DMS53 treated with DMSO at 0.1 percent for 48 hours (cell line): ENCODE results near the gene SNX18.

Experiments
- DNase-seq: peaks from one replicate; lab custom pipeline; 2025; ENCODE audit not compliant: unreplicated experiment; lab: John Stamatoyannopoulos, UW

Gene SNX18

DNA sequence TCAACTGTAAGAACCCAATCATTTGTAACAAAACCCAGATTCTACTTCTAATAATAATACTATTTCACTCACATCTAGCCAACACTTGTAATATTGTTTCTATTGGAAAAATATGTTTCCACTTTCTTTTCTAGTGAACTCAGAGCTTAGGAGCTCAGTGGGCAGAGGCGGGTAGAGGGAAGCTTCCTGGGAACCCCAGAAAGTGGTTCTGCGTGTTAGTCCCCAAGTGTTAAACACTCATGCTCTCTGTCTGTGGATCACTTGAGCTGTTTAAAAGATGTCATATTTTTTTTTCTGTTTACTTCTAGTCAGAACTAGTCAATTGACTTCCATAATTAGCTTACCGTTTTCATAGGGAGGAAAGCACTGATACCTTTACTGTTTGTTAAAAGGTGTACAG lies 20.6 kb downstream of the SNX18 start:
- DNase-seq, result no peak

DNA sequence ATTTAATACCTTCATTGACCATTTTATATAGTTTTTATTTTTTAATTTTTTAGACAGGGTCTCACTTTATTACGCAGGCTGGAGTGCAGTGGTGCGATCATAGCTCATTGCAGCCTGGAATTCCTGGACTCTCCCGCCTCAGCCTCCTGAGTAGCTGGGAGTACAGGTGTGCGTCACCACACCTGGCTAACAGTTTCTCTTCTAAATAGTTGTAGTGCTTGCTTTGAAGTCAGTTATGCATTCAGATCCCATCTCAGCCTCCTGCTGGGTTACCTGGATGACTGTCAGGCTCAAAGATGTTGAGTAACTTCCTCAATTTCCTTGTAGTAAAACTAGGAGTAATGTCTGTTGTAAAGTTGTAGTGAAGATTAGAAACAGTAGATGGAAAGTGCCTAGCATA lies 21.4 kb downstream of the SNX18 start:
- no peak for DNase-seq

DNA sequence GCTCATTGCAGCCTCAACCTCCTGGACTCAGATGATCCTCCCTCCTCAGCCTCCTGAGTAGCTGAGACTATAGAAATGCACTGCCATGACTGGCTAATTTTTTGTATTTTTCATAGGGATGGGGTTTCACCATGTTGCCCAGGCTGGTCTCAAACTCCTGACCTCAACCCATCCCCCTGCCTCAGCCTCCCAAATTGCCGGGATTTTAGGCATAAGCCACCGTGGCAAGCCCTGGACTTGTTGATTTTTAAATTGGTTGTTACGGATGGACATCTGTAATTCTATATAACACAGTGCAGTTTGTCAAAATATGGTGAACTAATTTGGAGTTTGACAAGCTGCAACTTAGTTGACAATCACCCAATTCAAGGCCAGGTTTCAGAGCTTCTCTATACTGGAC lies 22.7 kb downstream of the SNX18 start:
- DNase-seq, result no peak

DNA sequence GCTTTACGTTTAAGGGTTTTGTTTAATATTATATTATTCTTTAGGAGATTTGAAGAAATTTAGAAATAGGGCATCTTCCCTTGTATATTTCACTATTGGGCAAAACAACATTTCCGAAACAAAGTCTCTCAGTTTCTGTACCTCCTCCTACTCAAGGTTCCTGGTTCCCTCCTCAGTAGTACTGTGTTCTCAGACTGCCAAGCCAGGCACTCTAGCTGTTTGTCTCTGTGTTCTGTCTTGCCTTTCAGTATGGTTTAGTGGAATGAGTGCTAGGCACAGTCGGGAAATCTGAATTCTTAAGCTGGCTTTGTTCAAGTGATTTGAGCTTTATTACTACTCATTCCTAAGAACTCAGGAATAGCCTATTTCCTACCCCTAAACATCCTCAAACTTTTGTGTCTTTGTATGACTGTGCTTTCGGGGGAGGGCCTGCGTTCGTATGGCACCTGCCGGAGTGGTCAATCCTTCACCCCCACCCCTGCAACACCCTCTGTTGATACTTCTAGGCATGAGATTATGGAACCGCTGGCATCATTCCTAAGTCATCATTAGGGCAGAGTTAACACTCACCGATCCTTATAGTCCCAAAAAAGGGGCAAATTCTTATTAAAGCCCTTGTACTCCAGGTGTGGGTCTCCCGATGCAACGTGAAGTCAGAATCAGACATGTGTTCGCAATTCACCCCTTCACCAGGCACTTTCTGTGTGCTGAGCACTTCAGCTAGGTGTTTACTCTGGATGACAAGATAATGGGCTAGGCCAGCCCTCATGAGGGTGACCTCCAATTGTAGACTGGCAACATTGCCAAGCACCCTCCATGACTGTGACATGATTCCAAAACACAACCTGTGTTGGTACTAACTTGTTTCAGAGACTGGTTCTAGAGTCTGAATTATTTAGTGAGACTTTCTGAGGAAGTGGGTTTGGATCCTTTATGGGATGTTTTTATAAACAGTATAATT lies 24.5 kb downstream of the SNX18 start:
- peak; percentile 65 for DNase-seq

DNA sequence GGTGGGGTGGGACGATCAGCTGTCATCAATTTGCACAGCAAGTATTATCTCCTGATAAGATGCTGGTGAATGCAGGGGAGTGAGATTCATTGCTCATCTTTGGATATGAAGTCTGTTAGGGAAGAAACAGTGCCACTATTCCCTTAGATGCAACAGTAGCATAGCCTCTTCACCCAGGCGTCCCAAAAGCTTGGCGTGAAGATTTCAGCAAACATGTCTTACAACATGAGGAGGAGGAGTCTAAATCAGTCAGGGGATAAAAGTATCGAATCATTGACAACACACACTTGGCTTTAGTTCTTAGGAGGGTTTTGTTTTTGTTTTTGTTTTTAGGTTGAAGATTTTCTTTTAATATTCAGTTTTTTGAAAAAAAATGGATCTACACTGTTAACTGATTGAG lies 26.5 kb downstream of the SNX18 start:
- no peak for DNase-seq

DNA sequence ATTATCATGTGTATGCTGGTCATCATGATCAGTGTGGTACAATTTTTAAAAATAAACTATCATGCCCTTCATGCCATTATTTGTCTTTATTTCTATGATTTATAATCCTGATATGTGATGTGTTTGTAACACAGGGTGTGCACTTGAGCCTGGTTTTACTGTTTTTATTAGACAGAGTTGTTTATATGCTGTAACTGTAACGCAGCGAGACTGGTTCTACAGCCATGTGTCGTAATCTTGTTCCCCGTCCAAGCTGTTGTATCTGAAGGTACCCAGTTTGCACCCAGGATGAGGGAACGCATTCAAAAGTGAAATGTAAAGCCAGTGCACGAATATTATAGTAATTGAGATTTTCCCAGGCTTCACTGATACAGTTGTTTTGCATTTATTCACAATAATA lies 28.2 kb downstream of the SNX18 start:
- DNase-seq, result no peak

DNA sequence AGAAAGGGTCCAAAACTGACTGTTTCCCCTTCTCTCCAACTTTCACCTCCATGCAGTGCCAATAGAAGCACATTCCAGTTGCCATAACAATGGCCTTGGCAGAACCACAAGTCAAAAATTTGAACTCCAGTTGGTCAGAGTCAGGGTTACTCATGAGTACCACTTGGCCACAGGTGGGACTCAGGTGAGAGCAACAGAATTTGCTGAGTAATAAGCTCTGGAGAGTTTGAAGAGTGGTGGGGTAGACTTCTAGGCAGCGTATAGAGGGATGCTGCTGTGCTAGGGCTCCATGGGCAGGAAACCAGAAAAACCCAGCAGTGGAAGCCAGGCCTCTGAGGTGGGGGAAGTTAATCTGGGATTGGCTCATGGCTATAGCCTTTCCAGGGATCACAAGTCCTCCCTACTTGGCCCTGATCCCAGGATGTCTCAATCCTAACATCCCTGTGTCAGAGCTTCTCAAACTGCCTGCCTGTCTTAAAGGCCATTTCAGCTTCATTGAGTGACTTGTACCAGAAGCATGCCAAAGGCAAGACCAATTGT lies 30.2 kb downstream of the SNX18 start:
- no peak for DNase-seq

DNA sequence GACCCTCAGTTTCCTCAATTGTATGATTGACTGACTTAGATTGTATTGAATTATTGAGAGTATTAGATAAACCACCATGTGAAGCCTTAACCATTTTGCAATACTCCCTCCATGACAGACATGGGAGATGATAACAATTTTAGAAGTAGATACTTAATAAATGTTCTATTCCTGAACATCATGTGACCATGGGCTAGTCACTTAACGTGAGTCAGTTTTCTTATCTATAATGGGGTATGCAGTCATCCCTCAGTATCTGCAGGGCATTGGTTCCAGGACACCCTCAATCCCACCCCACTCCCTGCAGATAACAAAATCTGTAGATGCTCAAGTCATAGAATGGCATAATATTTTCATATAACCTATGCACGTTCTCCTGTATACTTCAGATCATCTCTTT lies 31.0 kb downstream of the SNX18 start:
- no peak for DNase-seq

DNA sequence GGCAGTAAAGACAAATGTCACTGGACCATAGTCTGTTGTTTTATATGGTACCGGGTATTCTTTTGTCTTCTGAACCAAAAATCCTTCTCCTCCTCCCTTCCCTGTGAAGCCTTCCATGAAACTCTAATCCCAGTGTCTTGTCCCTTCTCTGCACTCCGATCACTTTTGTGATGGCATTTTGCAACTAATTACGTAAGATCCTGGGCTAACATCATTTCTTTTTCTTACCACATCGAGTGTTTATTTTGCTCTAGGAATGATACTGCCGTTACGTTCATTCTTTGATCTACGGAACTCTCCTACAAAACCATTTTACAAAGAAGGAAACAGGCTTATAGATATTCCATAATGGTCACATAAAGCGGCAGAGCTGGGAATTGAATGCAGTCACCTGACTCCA lies 33.7 kb downstream of the SNX18 start:
- no peak for DNase-seq

DNA sequence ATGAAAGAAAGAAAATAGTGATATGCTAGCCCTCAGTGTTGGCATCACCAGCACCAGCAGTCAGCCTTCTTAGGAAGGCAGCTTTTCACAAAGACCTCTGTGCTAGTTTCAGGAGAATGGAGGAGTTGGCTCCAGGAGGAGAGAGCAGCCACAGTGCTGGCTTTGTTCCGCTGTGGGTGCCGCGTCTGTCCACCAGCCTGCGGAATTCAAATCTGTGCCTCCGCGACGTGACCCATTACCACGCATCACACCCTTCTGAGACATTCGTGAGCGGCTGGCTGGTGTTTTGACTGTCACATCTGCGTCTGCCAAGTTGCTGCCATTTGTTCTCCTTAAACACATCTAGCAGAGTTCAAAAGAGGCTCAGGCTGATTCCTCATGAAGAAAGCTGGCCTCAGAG lies 34.4 kb downstream of the SNX18 start:
- DNase-seq, result no peak

DNA sequence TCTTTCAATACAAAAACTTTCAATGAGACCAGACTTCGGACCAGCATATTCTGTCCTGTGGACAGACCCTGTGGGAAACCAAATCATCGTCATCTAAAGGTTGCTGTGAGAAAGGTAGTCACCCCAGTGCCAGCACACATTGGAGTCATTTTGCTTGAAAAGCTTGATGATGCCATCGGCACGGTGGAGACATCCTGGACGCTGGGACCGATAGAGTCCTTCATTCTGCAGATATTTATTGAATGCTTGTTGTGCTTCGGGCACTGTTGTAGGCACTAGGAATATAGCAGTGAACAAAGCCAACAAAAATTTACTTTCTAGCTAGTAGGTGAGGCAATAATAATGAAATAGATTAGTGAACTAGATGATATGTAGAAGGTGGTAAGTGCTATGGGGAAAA lies 34.9 kb downstream of the SNX18 start:
- no peak for DNase-seq

DNA sequence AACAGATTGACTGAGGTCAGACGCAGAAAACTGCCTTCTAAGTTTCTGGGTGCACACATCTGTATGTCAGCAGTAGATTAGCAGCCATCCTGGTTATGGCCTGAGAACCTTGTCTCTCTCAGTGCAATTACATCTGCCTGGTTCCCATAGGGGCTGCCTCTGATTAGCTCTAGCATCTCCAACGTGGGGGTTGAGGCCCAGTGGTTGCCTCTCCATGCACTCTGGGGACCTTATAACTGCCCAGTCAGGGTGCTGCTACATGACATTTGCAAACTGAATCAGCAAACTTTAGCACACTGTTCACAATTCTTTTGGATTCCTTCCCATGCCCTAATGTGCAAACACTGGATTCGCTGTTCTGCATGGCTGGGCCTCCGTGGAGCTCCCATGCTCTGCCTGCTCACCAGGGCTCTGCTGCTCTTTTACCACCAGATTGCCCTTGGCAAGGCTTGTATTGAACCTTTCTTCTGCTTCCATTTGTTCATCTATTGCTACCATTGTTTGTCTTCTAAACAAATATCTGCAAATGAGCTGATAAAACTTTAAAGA lies 36.2 kb downstream of the SNX18 start:
- no peak for DNase-seq

DNA sequence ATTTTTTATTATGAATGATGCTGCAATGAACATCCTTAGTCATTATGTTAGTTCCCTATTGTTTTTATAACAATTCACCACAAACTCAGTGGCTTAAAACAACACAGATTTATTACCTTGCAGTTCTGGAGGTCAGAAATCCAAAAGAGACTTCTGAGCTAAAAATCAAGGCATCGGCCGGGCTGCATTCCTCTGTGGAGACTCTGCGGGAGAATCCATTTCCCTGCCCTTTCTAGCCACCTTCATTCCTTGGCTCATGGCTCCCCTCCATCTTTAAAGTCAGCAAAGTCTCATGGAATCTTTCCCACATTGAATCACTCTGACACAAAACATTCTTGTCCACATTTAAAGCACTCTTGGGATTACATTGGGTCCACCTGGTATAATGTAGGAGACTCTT lies 38.6 kb downstream of the SNX18 start:
- no peak for DNase-seq

DNA sequence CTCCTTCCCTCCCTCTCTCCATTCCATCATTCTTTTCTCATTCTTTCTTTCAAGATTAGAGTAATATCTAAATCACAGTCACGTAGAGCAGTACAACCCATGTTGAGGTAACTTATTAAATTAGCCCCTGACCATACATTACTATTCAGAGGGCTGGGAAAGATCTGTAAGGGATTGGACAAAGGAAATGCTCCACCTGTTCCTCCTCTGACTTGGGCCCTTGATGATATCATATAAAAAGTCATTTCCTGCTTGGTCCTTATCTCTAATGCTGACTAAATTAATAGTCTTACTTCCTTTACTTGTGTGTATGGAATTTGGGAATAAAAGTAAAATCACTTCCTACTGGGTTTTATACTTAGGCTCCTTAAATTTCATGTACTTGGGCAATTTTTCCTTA lies 40.8 kb downstream of the SNX18 start:
- no peak for DNase-seq

DNA sequence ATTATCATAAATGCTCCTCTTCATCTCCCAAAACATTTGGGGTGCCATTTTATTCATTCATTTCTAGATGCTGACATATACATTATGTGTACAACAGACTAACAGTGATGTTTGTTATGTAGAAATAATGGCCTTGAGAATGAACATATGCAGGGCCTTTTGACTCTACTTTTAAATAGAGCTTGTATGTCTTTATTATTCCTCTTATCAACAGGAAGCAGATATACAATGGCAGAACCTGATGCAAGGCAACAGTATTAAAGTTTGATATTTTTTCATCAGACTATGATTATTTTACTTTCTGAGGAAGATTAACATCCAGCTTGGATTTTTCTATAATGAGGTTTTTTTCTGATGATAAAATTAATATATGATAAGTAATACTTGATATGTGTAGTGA lies 44.1 kb downstream of the SNX18 start:
- DNase-seq, result no peak

DNA sequence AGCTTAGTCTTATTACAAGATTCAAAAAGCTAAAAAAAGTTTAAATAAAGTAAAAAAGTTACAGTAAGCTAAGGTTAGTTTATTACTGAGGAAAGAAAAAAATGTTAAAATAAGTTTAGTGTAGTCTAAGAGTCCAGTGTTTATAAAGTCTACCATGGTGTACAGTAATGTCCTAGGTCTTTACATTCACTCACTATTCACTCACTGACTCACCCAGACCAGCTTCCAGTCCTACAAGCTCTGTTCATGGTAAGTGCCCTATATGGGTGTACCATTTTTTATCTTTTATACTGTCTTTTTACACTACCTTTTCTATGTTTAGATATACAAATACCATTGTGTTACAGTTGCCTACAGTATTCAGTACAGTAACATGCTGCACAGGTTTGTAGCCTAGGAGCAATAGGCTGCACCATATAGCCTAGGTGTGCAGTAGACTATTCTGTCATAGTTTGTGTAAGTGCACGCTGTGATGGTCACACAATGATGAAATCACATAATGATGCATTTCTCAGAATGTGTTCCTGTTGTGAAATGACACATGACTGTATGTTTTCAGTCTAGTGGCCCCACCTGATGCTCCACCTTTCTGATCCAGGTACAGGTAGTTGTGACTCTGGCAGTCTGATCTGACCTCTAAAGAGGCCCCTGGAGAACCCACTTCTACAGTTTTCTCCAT lies 45.7 kb downstream of the SNX18 start:
- no peak for DNase-seq

DNA sequence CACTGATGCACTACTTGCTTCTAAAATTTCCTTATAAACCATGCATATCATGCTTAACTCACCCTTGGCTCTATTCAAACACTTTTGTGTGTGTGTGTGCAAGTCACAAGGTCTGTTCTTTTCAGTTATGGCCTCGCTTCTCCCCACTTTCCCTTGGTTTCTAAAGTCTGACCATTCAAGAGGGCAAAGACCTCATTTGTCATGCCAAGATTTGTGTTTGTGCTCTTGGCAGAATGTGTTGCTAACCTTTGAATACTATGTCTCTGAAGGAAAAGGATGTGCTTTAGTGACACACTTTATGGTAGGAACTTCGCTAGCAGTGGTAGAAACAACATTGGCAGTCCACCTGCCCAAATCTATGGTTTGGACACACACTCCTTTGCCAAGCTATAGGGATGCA lies 50.4 kb downstream of the SNX18 start:
- DNase-seq, result no peak

DNA sequence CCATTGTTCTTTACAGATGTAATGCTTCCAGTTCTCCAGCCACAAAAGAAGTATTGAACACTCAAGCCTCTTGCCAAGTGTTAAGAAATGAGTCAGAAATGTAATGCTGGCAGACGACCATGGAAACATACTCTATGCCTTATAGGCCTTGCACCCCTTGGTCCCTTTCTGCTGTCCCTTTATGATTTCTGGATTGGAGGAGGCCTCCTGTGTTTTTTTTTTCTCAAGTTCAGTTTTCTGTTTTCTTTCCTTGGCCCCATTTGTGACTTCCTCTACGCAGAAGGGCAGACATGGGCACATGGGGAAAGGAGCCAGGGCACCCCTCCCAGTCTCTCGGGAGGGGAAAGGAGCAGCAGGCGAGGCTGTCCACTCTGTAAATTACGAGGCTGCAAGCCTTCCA lies 53.4 kb downstream of the SNX18 start:
- DNase-seq, result no peak

DNA sequence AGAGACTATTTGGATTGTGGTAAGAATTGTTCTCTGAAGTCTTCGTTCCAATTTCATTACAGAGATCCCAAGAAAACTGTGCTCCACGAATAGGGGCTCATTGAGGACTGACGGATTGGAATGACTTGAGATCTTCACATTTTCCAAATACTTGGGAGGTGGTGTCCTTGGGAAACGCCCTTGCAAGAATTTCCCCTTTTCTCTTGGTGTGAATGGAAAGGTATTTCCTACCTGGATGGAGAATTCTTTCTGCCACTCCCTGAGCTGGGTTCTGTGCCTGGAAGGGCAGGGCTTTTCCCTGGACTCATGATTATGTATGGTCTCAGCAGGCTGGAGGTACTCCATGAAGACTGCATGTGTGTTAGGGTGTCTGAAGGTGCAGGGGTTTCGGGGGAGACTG lies 53.9 kb downstream of the SNX18 start:
- DNase-seq, result no peak

DNA sequence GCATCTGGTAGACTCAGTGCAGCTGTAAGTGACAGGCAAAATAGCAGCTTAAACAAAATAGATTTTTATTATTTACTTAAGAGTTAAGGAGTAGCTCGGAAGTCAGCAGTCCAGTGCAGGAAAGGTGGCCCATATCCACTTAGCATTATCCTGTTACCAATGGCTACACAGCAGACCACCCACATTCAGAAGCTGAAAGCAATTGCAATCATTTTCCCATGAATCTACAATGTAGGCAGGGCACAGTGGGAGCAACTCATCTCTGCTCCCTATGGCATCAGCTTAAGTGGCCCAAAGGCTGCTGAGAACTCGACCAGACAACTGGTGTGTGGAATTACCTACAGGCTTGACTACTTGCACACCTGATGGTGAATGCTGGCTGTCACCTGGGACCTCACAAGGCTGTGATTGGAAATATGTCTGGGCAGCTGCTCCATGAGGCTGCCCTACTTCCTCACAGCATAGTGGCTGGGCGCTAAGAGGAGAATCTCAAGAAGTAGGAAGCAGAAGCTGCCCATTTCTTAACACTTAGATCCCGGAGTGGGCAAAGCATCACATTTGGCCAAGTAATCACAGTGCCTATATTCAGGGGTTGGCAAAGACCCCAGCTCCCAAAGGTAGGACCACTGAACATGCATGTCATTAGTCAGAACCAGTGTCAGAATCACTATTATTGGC lies 56.4 kb downstream of the SNX18 start:
- DNase-seq, result no peak

DNA sequence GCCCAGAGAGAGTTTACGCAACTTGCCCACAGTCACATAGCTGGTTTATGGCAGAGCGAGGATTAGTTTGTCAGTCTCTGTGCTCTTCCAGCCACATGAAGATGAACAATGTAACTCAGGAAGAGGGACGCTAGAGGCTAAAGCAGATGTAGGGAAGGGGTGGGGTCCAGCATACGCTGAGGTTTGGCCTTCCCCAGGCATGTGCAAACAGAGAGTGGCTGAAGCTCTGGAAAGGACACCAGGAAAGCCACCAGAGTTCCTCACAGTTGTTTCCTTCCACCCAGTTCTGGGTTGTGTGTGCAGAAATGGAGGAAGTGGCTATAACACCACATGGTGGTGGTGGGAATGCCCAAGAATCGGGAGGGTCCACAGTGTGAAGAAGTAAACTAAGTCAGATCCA lies 60.0 kb downstream of the SNX18 start:
- DNase-seq, result no peak
